LHCN-M2 (cell line): ENCODE measurements around the gene HS3ST2. TPM values are rescaled to one million over a fixed set of nuclear protein-coding genes. Genes with fewer than 3 reads are reported as not detected.
"Not testable (repeated sequence)": the region's sequence is repeated elsewhere in the genome, so short reads cannot be mapped to it uniquely, and the experiment has no call there.

ENCODE experiments used
- DNase-seq: peaks from one replicate; pipeline ENCODE4 v3.0.0-alpha.2; 2012; ENCODE audit warnings: low read depth
- total RNA-seq: library from RNA; depleted of rRNA; stranded (reverse); fragments of >200 nt; gene quantifications from 2 replicates; pipeline ENCODE4 v1.2.3, GENCODE V29; 2014

The HS3ST2 gene
- total RNA-seq, 1 experiment from 2014 or later, result not detected

GRCh38 chr16:22878955-22879354 lies 65.0 kb downstream of the HS3ST2 start:
- DNase-seq, result no peak

GRCh38 chr16:22879466-22879865 lies 65.5 kb downstream of the HS3ST2 start:
- DNase-seq, result no peak

GRCh38 chr16:22882981-22883380 lies 69.0 kb downstream of the HS3ST2 start:
- DNase-seq, result no peak

- no peak for DNase-seq
Observed at GRCh38 chr16:22885951-22886350, 72.0 kb downstream of the HS3ST2 start.

GRCh38 chr16:22886927-22887326 lies 73.0 kb downstream of the HS3ST2 start:
- no peak for DNase-seq

GRCh38 chr16:22887445-22887844 lies 73.5 kb downstream of the HS3ST2 start:
- no peak for DNase-seq

GRCh38 chr16:22888791-22889190 lies 74.8 kb downstream of the HS3ST2 start:
- no peak for DNase-seq

GRCh38 chr16:22890976-22891375 lies 77.0 kb downstream of the HS3ST2 start:
- no peak for DNase-seq

- no peak for DNase-seq
Observed at GRCh38 chr16:22897184-22897583, 83.2 kb downstream of the HS3ST2 start.

GRCh38 chr16:22898131-22898530 lies 84.2 kb downstream of the HS3ST2 start:
- no peak for DNase-seq

GRCh38 chr16:22898874-22899348 lies 84.9 kb downstream of the HS3ST2 start:
- peak; percentile 76 for DNase-seq

GRCh38 chr16:22899567-22899966 lies 85.6 kb downstream of the HS3ST2 start:
- not testable (repeated sequence) for DNase-seq

- no peak for DNase-seq
Observed at GRCh38 chr16:22900863-22901262, 86.9 kb downstream of the HS3ST2 start.

GRCh38 chr16:22901563-22901962 lies 87.6 kb downstream of the HS3ST2 start:
- no peak for DNase-seq

- no peak for DNase-seq
Observed at GRCh38 chr16:22903716-22904115, 89.8 kb downstream of the HS3ST2 start.

- DNase-seq, result no peak
Observed at GRCh38 chr16:22912654-22913053, 98.7 kb downstream of the HS3ST2 start.

- DNase-seq, result no peak
Observed at GRCh38 chr16:22915003-22915402, 101.0 kb downstream of the HS3ST2 start.

- no peak for DNase-seq
Observed at GRCh38 chr16:22923491-22923890, 109.5 kb downstream of the HS3ST2 start.

GRCh38 chr16:22924492-22924891 lies 110.5 kb downstream of the HS3ST2 start:
- DNase-seq, result no peak

GRCh38 chr16:22926105-22926751 lies 112.3 kb downstream of the HS3ST2 start:
- DNase-seq, result no peak

- no peak for DNase-seq
Observed at GRCh38 chr16:22927306-22927705, 113.3 kb downstream of the HS3ST2 start.

- no peak for DNase-seq
Observed at GRCh38 chr16:22928882-22929435, 115.0 kb downstream of the HS3ST2 start.

GRCh38 chr16:22929461-22929860 lies 115.5 kb downstream of the HS3ST2 start:
- DNase-seq, result no peak
